Kidney (tissue), 14 donors: ENCODE results near the gene SYVN1. TPM values are rescaled to one million over a fixed set of nuclear protein-coding genes. Genes with fewer than 3 reads are reported as not detected.

ENCODE experiments used
- DNase-seq, 5 donors: peaks; one replicate each; pipeline ENCODE4 v3.0.0-alpha.2; 2013 to 2020
- FAIRE-seq: peaks from 2 replicates; lab custom pipeline; 2012; peaks lifted over from hg19 to GRCh38; lab: Jason Lieb, UNC
- H3K27ac ChIP-seq, 2 donors: one replicate each; pipeline ENCODE4 v1.7.0; 2013; ENCODE audit warnings: low read depth in 2 of 2, low read length in 2 of 2, inconsistent platforms in 1 of 2
- H3K27me3 ChIP-seq: one replicate; pipeline ENCODE4 v1.7.1; 2013; ENCODE audit warnings: low read length, inconsistent platforms; ENCODE audit not compliant: control insufficient read depth, insufficient read depth
- H3K36me3 ChIP-seq, 3 donors: one replicate each; pipeline versions ENCODE4 v1.7.0 to v1.7.1; 2013; ENCODE audit warnings: low read length in 3 of 3, control low read depth in 1 of 3, inconsistent platforms in 1 of 3; ENCODE audit not compliant: insufficient read depth in 3 of 3, control insufficient read depth in 2 of 3
- H3K4me1 ChIP-seq, 3 donors: one replicate each; pipeline versions ENCODE4 v1.7.0 to v1.7.1; 2013; ENCODE audit warnings: low read length in 3 of 3, inconsistent platforms in 1 of 3, low read depth in 1 of 3; ENCODE audit not compliant: control insufficient read depth in 2 of 3, insufficient read depth in 2 of 3
- H3K4me3 ChIP-seq, 3 donors: one replicate each; pipeline versions ENCODE4 v1.7.0 to v1.8.1; 2013; ENCODE audit warnings: low read length in 3 of 3, control low read depth in 1 of 3, inconsistent platforms in 1 of 3
- H3K9ac ChIP-seq, 3 donors: one replicate each; pipeline versions ENCODE4 v1.7.0 to v1.7.1; 2013; ENCODE audit warnings: low read length in 3 of 3, control low read depth in 1 of 3, inconsistent platforms in 1 of 3
- H3K9me3 ChIP-seq, 3 donors: one replicate each; pipeline versions ENCODE4 v1.7.0 to v1.7.1; 2013; ENCODE audit warnings: low read length in 3 of 3, control low read depth in 1 of 3, inconsistent platforms in 1 of 3; ENCODE audit not compliant: control insufficient read depth in 2 of 3, insufficient read depth in 1 of 3
- intact Hi-C: fragments of 100-400 bp; cut with DNase I; formaldehyde crosslinking; loops from one replicate; pipeline ENCODE4 v1.11.1; 2022
- polyA plus RNA-seq: library from polyadenylated mRNA; stranded (reverse); fragments of 350-450 nt; fragmentation: Illumina TruSeq; extraction: RNeasy Lipid Tissue Mini Kit (QIAGEN cat#74804); gene quantifications from one replicate; pipeline ENCODE4 v1.2.3, GENCODE V29; 2014; ENCODE audit warnings: low read depth, low replicate concordance; ENCODE audit not compliant: insufficient read depth
- total RNA-seq: library from RNA; stranded (reverse); fragmentation: NEBNext Ultra II Directional; extraction: Animal tissue kit (Norgen Biotek cat#: 25700); gene quantifications from one replicate; pipeline ENCODE4 v1.2.1, GENCODE V29; 2021
- TF ChIP-seq, protein P1 (sequence below): IDR thresholded peaks from 3 replicates; pipeline ENCODE4 v1.5.1; 2012; ENCODE audit warnings: mild to moderate bottlenecking, moderate library complexity, borderline replicate concordance; ENCODE audit not compliant: insufficient read depth; ENCODE audit errors: extremely low read depth
- donor health status: control.
- donor health status: control.
- donor health status: control.
- donor health status: control.
- donor health status: control.
- donor health status: DM: yes; HTN: yes; CAD: no.
- donor health status: Normal renal cell carcinoma (clear cell type).

The SYVN1 gene
- total and polyA plus RNA-seq, 2 donors from 2014 or later: 21.2 to 69.8 TPM

DNA sequence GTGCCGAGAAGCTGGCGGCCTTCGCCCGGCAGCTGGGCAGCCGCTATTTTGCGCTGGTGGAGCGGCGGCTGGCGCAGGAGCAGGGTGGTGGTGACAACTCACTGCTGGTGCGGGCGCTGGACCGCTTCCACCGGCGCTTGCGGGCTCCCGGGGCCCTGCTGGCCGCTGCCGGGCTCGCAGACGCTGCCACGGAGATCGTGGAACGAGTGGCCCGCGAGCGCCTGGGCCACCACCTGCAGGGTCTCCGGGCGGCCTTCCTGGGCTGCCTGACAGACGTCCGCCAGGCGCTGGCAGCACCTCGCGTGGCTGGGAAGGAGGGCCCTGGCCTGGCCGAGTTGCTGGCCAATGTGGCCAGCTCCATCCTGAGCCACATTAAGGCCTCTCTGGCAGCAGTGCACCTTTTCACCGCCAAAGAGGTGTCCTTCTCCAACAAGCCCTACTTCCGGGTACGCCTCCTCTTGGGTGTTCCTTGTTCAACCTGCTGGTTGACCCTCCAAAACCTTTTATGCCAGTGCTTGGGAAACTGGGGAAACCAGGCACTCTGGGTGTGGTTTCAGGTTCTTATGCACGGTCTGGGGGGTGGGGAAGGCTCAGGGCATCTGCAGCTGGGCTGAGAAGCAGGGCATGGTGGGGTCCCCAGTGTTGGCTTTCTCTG, 25.7 kb downstream of the SYVN1 start:
- Histone ChIP-seq H3K4me3 (no peak overlapping the region), H3K9me3 (no peaks in the 10 kb centered on the region), H3K9ac (no peak overlapping the region), H3K27me3 (no peaks in the 10 kb centered on the region), H3K4me1 (peaks cover 0 to 20% (median 4%) of the 10 kb centered on the region in 3 donors), H3K36me3 (peaks cover 0 to 4% (median 0%) of the 10 kb centered on the region in 3 donors), H3K27ac (no peak overlapping the region)
- intact Hi-C loops: no loop called here
- TF ChIP-seq, protein P1, sequence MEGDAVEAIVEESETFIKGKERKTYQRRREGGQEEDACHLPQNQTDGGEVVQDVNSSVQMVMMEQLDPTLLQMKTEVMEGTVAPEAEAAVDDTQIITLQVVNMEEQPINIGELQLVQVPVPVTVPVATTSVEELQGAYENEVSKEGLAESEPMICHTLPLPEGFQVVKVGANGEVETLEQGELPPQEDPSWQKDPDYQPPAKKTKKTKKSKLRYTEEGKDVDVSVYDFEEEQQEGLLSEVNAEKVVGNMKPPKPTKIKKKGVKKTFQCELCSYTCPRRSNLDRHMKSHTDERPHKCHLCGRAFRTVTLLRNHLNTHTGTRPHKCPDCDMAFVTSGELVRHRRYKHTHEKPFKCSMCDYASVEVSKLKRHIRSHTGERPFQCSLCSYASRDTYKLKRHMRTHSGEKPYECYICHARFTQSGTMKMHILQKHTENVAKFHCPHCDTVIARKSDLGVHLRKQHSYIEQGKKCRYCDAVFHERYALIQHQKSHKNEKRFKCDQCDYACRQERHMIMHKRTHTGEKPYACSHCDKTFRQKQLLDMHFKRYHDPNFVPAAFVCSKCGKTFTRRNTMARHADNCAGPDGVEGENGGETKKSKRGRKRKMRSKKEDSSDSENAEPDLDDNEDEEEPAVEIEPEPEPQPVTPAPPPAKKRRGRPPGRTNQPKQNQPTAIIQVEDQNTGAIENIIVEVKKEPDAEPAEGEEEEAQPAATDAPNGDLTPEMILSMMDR: no peak
- DNase-seq: peak in 1 of 5 donors; percentile 53
- FAIRE-seq: no peak

- Histone ChIP-seq H3K36me3 (peaks cover 0 to 4% (median 0%) of the 10 kb centered on the region in 3 donors), H3K27ac (no peak overlapping the region), H3K4me1 (peaks cover 0 to 15% (median 4%) of the 10 kb centered on the region in 3 donors), H3K27me3 (no peaks in the 10 kb centered on the region), H3K4me3 (no peak overlapping the region), H3K9ac (no peak overlapping the region), H3K9me3 (no peaks in the 10 kb centered on the region)
- TF ChIP-seq, protein P1: no peak
- intact Hi-C loops: no loop called here
- DNase-seq (peak in 1 of 5 donors; percentile 76), FAIRE-seq (no peak)
Observed at GRCh38 chr11:65107751-65108468, 26.4 kb downstream of the SYVN1 start.

DNA sequence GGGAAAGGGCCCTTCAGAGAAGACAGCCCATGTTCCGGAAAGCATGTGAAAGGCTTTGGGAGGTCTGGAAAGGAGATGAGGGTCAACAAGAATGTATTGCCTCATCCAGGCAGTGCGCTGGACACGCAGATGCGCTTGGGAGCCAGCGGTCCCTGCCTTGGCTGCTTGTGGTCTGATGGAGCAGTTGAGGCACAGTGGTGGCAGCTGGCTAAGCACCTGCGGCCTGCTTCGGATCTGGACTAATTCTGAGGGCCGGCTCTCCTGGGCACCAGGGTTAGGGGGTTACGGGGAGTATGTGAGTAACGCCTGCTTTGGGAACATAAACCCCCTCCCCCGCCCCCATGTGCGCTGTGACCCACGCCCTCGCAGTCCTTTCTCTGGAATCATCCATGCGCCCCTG, 27.2 kb downstream of the SYVN1 start:
- TF ChIP-seq, protein P1: no peak
- H3K4me3 ChIP-seq: no peak overlapping the region
- intact Hi-C loops: no loop called here
- no peak for FAIRE-seq
- no peaks in the 10 kb centered on the region for H3K9me3 ChIP-seq
- DNase-seq: peak in 1 of 5 donors; percentile 66
- no peak overlapping the region for H3K27ac ChIP-seq
- H3K27me3 ChIP-seq: no peaks in the 10 kb centered on the region
- no peak overlapping the region for H3K9ac ChIP-seq
- peaks cover 0 to 10% (median 4%) of the 10 kb centered on the region in 3 donors for H3K4me1 ChIP-seq
- H3K36me3 ChIP-seq: peaks cover 0 to 4% (median 0%) of the 10 kb centered on the region in 3 donors
